Measurements from ENCODE around the gene ROM1.
"Not testable (repeated sequence)": the region's sequence is repeated elsewhere in the genome, so short reads cannot be mapped to it uniquely, and the experiment has no call there.

The ROM1 gene

GRCh38 chr11:62607714-62608113, 5.3 kb upstream of the ROM1 start:
- no peak for DNase-seq (ENCODE audit: low read depth in 4 of 4, low spot score in 1 of 4)

GRCh38 chr11:62608776-62609175, 4.3 kb upstream of the ROM1 start:
- DNase-seq (ENCODE audit: low read depth in 4 of 4, low spot score in 1 of 4), result no peak

- no peak for DNase-seq (ENCODE audit: low read depth in 4 of 4, low spot score in 1 of 4)
These were observed 2.7 kb upstream of the ROM1 start for GRCh38 chr11:62610403-62610802.

- no peak for DNase-seq (ENCODE audit: low read depth in 4 of 4, low spot score in 1 of 4)
These were observed 2.0 kb upstream of the ROM1 start for GRCh38 chr11:62610814-62611704.

GRCh38 chr11:62611705-62612365, 1.2 kb upstream of the ROM1 start:
- peak in 1 of 4 experiments; percentile 43 for DNase-seq (ENCODE audit: low read depth in 4 of 4, low spot score in 1 of 4)

- DNase-seq (ENCODE audit: low read depth in 4 of 4, low spot score in 1 of 4), result no peak
These were observed 278 bp downstream of the ROM1 start for GRCh38 chr11:62613291-62613778.

- peak in 2 of 4 experiments; percentile 45 to 57 for DNase-seq (ENCODE audit: low read depth in 4 of 4, low spot score in 1 of 4)
These were observed 1.2 kb downstream of the ROM1 start for GRCh38 chr11:62614275-62614674.

GRCh38 chr11:62615521-62615920, 2.5 kb downstream of the ROM1 start:
- DNase-seq (ENCODE audit: low read depth in 4 of 4, low spot score in 1 of 4), result no peak

GRCh38 chr11:62616957-62617356, 3.9 kb downstream of the ROM1 start:
- not testable (repeated sequence) for DNase-seq (ENCODE audit: low read depth in 4 of 4, low spot score in 1 of 4)

GRCh38 chr11:62621027-62621566, 8.0 kb downstream of the ROM1 start:
- DNase-seq (ENCODE audit: low read depth in 4 of 4, low spot score in 1 of 4), result no peak

- peak; percentile 87 to 96 (median 94) for DNase-seq (ENCODE audit: low read depth in 4 of 4, low spot score in 1 of 4)
These were observed 8.8 kb downstream of the ROM1 start, which contains the start of gene B3GAT3 for GRCh38 chr11:62621567-62622470. TSS of gene B3GAT3 (minus strand) at chr11:62621986. CDS start at chr11:62621947, 39 bp downstream.

GRCh38 chr11:62622476-62623089, 9.5 kb downstream of the ROM1 start:
- DNase-seq (ENCODE audit: low read depth in 4 of 4, low spot score in 1 of 4), result no peak

- DNase-seq (ENCODE audit: low read depth in 4 of 4, low spot score in 1 of 4), result no peak
These were observed 14.7 kb downstream of the ROM1 start for GRCh38 chr11:62627713-62628112.

- DNase-seq (ENCODE audit: low read depth in 4 of 4, low spot score in 1 of 4), result no peak
These were observed 19.4 kb downstream of the ROM1 start for GRCh38 chr11:62632492-62632891.

- DNase-seq (ENCODE audit: low read depth in 4 of 4, low spot score in 1 of 4), result no peak
These were observed 31.2 kb downstream of the ROM1 start for GRCh38 chr11:62644220-62644619.

GRCh38 chr11:62645671-62645945, 32.6 kb downstream of the ROM1 start:
- DNase-seq (ENCODE audit: low read depth in 4 of 4, low spot score in 1 of 4), result no peak

GRCh38 chr11:62645946-62646824, 33.1 kb downstream of the ROM1 start, which contains the start of gene GANAB:
TSS of gene GANAB (minus strand) at chr11:62646613. CDS start at chr11:62646599, 14 bp downstream.
- peak; percentile 99 to 100 (median 99) for DNase-seq (ENCODE audit: low read depth in 4 of 4, low spot score in 1 of 4)

GRCh38 chr11:62646825-62647608, 34.0 kb downstream of the ROM1 start:
- no peak for DNase-seq (ENCODE audit: low read depth in 4 of 4, low spot score in 1 of 4)

GRCh38 chr11:62647609-62648005, 34.5 kb downstream of the ROM1 start:
- DNase-seq (ENCODE audit: low read depth in 4 of 4, low spot score in 1 of 4), result no peak
